IMR-90 (cell line): ENCODE results near the gene STARD13. TPM values are rescaled to one million over a fixed set of nuclear protein-coding genes. Genes with fewer than 3 reads are reported as not detected.

Experiments used
- ATAC-seq: fragments of 200-7000 bp; cut with Tn5 transposase; 2 replicates; pipeline ENCODE4 v1.9.1; 2020; ENCODE audit warnings: low read depth, mild to moderate bottlenecking, moderate library complexity
- BruUV-seq: library from RNA; stranded (reverse); fragments of 400-500 nt; replicated peaks from 2 replicates; lab custom pipeline; 2021; lab: Mats Ljungman, UMichigan
- CTCF ChIA-PET: fragments of 300-600 bp; formaldehyde crosslinking; extraction: SDS; loops from one replicate; lab custom pipeline; 2021; ENCODE audit warnings: antibody characterized with exemption; lab: Yijun Ruan, JAX
- POLR2A ChIA-PET: fragments of 300-600 bp; sonication (Branson Sonifier 250); formaldehyde crosslinking; loops from one replicate; lab custom pipeline; 2022; ENCODE audit warnings: antibody characterized with exemption; ENCODE audit not compliant: unreplicated experiment; lab: Charles Lee
- DNase-seq: peaks from one replicate; pipeline ENCODE4 v3.0.0; 2013
- H2AFZ ChIP-seq: replicated peaks from 2 replicates; pipeline ENCODE3; 2013; ENCODE audit warnings: low read length, mild to moderate bottlenecking; ENCODE audit not compliant: poor library complexity
- H2AK5ac ChIP-seq: 2 replicates; pipeline ENCODE4 v1.6.1; 2013; ENCODE audit warnings: low read depth, low read length, inconsistent platforms
- H2AK9ac ChIP-seq: replicated peaks from 2 replicates; pipeline ENCODE3; 2013; ENCODE audit warnings: mild to moderate bottlenecking, low read depth, low read length, moderate library complexity; ENCODE audit not compliant: poor library complexity
- H2BK120ac ChIP-seq: 2 replicates; pipeline ENCODE4 v1.6.1; 2013; ENCODE audit warnings: low read depth, low read length, inconsistent platforms
- H2BK15ac ChIP-seq: 3 replicates; pipeline ENCODE4 v1.6.1; 2013; ENCODE audit warnings: low read depth, low read length, inconsistent platforms
- H2BK20ac ChIP-seq: 2 replicates; pipeline ENCODE4 v1.6.1; 2013; ENCODE audit warnings: low read depth, mild to moderate bottlenecking, inconsistent platforms, low read length, moderate library complexity
- H2BK5ac ChIP-seq: 2 replicates; pipeline ENCODE4 v1.6.1; 2013; ENCODE audit warnings: mild to moderate bottlenecking, low read depth, low read length, inconsistent platforms; ENCODE audit not compliant: poor library complexity, severe bottlenecking
- H3K14ac ChIP-seq: replicated peaks from 2 replicates; pipeline ENCODE4 v1.6.1; 2013; ENCODE audit warnings: low read depth, low read length, inconsistent platforms
- H3K18ac ChIP-seq: 2 replicates; pipeline ENCODE4 v1.6.1; 2013; ENCODE audit warnings: low read depth, low read length, control low read depth
- H3K23ac ChIP-seq: 2 replicates; pipeline ENCODE4 v1.6.1; 2013; ENCODE audit warnings: low read depth, low read length, inconsistent platforms
- H3K27ac ChIP-seq: 2 replicates; pipeline ENCODE4 v1.5.1; 2013; ENCODE audit warnings: mild to moderate bottlenecking, control low read depth, low read length; ENCODE audit not compliant: insufficient read depth
- H3K27me3 ChIP-seq: 2 replicates; pipeline ENCODE4 v1.6.1; 2013; ENCODE audit warnings: low read length; ENCODE audit not compliant: control insufficient read depth, insufficient read depth
- H3K36me3 ChIP-seq: 2 replicates; pipeline ENCODE4 v1.6.1; 2013; ENCODE audit warnings: low read length, mixed read lengths; ENCODE audit not compliant: control insufficient read depth, insufficient read depth
- H3K4ac ChIP-seq: 2 replicates; pipeline ENCODE4 v1.6.1; 2013; ENCODE audit warnings: low read depth, low read length, inconsistent platforms
- H3K4me1 ChIP-seq: 2 replicates; pipeline ENCODE4 v1.6.1; 2013; ENCODE audit warnings: low read length, mixed read lengths; ENCODE audit not compliant: control insufficient read depth, insufficient read depth
- H3K4me2 ChIP-seq: 2 replicates; pipeline ENCODE4 v1.6.1; 2013; ENCODE audit warnings: low read depth, mild to moderate bottlenecking, control low read depth, low read length, moderate library complexity
- H3K4me3 ChIP-seq: 2 replicates; pipeline ENCODE4 v1.5.1; 2013; ENCODE audit warnings: low read depth, mild to moderate bottlenecking, control low read depth, low read length, moderate library complexity; ENCODE audit not compliant: insufficient read depth
- H3K56ac ChIP-seq: 2 replicates; pipeline ENCODE4 v1.6.1; 2013; ENCODE audit warnings: low read length, inconsistent platforms; ENCODE audit not compliant: insufficient read depth; ENCODE audit errors: extremely low read depth
- H3K79me1 ChIP-seq, 2 experiments: 2 replicates each; pipeline ENCODE4 v1.6.1; 2013; ENCODE audit warnings: low read length in 2 of 2, inconsistent platforms in 1 of 2, low read depth in 1 of 2
- H3K9ac ChIP-seq: 2 replicates; pipeline ENCODE4 v1.6.1; 2013; ENCODE audit warnings: low read depth, low read length, control low read depth
- H3K9me1 ChIP-seq: 2 replicates; pipeline ENCODE4 v1.6.1; 2013; ENCODE audit warnings: low read length, inconsistent platforms; ENCODE audit not compliant: insufficient read depth
- H3K9me3 ChIP-seq: 2 replicates; pipeline ENCODE4 v1.6.1; 2013; ENCODE audit warnings: low read length; ENCODE audit not compliant: control insufficient read depth, insufficient read depth
- H4K20me1 ChIP-seq: 2 replicates; pipeline ENCODE4 v1.6.1; 2013; ENCODE audit warnings: low read length, inconsistent platforms; ENCODE audit not compliant: insufficient read depth
- H4K5ac ChIP-seq: 2 replicates; pipeline ENCODE4 v1.6.1; 2013; ENCODE audit warnings: mild to moderate bottlenecking, low read depth, low read length, control low read depth
- H4K8ac ChIP-seq, 2 experiments: 2 replicates each; pipeline ENCODE4 v1.6.1; 2013; ENCODE audit warnings: low read depth in 2 of 2, low read length in 2 of 2, control low read depth in 1 of 2, inconsistent platforms in 1 of 2
- H4K91ac ChIP-seq: 2 replicates; pipeline ENCODE4 v1.6.1; 2013; ENCODE audit warnings: low read depth, low read length, inconsistent platforms; ENCODE audit not compliant: insufficient read depth
- CEBPB ChIP-seq: IDR thresholded peaks from 2 replicates; pipeline ENCODE4 v1.6.1; 2012; ENCODE audit warnings: low read depth, low read length, improper control_type of control experiment
- MXI1 ChIP-seq: IDR thresholded peaks from 2 replicates; pipeline ENCODE4 v1.6.1; 2012; ENCODE audit warnings: low read depth, mild to moderate bottlenecking, low read length, moderate library complexity, borderline replicate concordance
- WGBS, 2 experiments: methylation state at CpG; one replicate each; pipeline versions ENCODE4 v1.1.5 to v1.1.7; 2013; ENCODE audit warnings: missing lambda C conversion rate in 2 of 2; ENCODE audit not compliant: insufficient read length in 1 of 2; ENCODE audit errors: extremely low coverage in 2 of 2; 5-methylcytosine and 5-hydroxymethylcytosine counted together
- dilution Hi-C: fragments of 300-500 bp; cut with HindIII; formaldehyde crosslinking; loops from one replicate; pipeline ENCODE4 v1.14.3; 2018; ENCODE audit warnings: low sequenced_read_pairs; ENCODE audit not compliant: unreplicated experiment
- in situ Hi-C: fragments of 300-500 bp; cut with MboI; formaldehyde crosslinking; loops from 3 replicates; pipeline ENCODE4 v1.14.3; 2019; ENCODE audit warnings: low sequenced_read_pairs, inconsistent platforms, mixed read lengths
- intact Hi-C: fragments of 100-400 bp; cut with micrococcal nuclease; formaldehyde crosslinking; loops from 2 replicates; pipeline ENCODE4 v1.10.0; 2022
- polyA plus RNA-seq, 3 experiments: library from polyadenylated mRNA; depleted of rRNA; stranded (reverse); fragments of >200 nt; gene quantifications; 2 replicates each; pipeline ENCODE4 v1.2.3, GENCODE V29; 2012; ENCODE audit warnings: low replicate concordance in 1 of 3
- total RNA-seq: library from RNA; depleted of rRNA; stranded (reverse); fragments of >200 nt; gene quantifications from 2 replicates; pipeline ENCODE4 v1.2.3, GENCODE V29; 2012

The STARD13 gene
- total and polyA plus RNA-seq, 2 of the 4 experiments (the other 2 are of a cell fraction) = 23.6 to 46.6 TPM

GRCh38 chr13:33087790-33088189 is 197.8 kb downstream of the STARD13 start:
- ChIA-PET POLR2A (no interaction called here), CTCF (no interaction called here)
- no peaks in the 10 kb centered on the region for H4K20me1 ChIP-seq
- no peaks in the 10 kb centered on the region for H3K79me1 ChIP-seq
- H3K56ac ChIP-seq = no peak overlapping the region
- no peak overlapping the region for H2BK5ac ChIP-seq
- no peak overlapping the region for H3K27ac ChIP-seq
- ATAC-seq (no peak), DNase-seq (no peak)
- H3K14ac ChIP-seq = no peak overlapping the region
- no peak overlapping the region for H3K4ac ChIP-seq
- H3K4me1 ChIP-seq = no peaks in the 10 kb centered on the region
- WGBS, 2 experiments = no CpG with 5 or more reads among the region's 3 CpGs
- no peak overlapping the region for H4K8ac ChIP-seq
- peak; percentile 69 for TF ChIP-seq CEBPB
- TF ChIP-seq MXI1 = no peak
- no peak overlapping the region for H2BK20ac ChIP-seq
- H2BK120ac ChIP-seq = no peak overlapping the region
- no peak overlapping the region for H2AFZ ChIP-seq
- no peaks in the 10 kb centered on the region for H3K9me3 ChIP-seq
- H2AK5ac ChIP-seq = no peak overlapping the region
- H4K91ac ChIP-seq = no peak overlapping the region
- no peak overlapping the region for H3K9ac ChIP-seq
- intact Hi-C loops (no loop called here), dilution Hi-C loops (no loop called here), in situ Hi-C loops (no loop called here)
- BruUV-seq = no TSS peak
- no peak overlapping the region for H3K18ac ChIP-seq
- peak overlapping the region; percentile 56; the same call in 1 of the 2 replicates for H3K23ac ChIP-seq
- H3K36me3 ChIP-seq = no peaks in the 10 kb centered on the region
- H4K5ac ChIP-seq = no peak overlapping the region
- H3K4me3 ChIP-seq = no peak overlapping the region
- no peaks in the 10 kb centered on the region for H3K27me3 ChIP-seq
- H2BK15ac ChIP-seq = no peak overlapping the region
- no peaks in the 10 kb centered on the region for H3K9me1 ChIP-seq
- H3K4me2 ChIP-seq = no peak overlapping the region
- no peak overlapping the region for H2AK9ac ChIP-seq
